GM06990 (cell line): ENCODE results near the gene EP300.

Experiments used
- DNase-seq: peaks from one replicate; pipeline ENCODE4 v3.0.0-alpha.2; 2011; ENCODE audit not compliant: insufficient read length; ENCODE audit errors: extremely low read depth
- H3K27me3 ChIP-seq: replicated peaks from 2 replicates; pipeline ENCODE4 v1.6.0; 2011; ENCODE audit warnings: low read length; ENCODE audit not compliant: control insufficient read depth, insufficient read depth
- H3K36me3 ChIP-seq: 2 replicates; pipeline ENCODE4 v1.5.1; 2011; ENCODE audit warnings: low read length; ENCODE audit not compliant: control insufficient read depth, insufficient read depth
- H3K4me3 ChIP-seq: replicated peaks from 2 replicates; pipeline ENCODE4 v1.5.1; 2011; ENCODE audit warnings: low read depth, mild to moderate bottlenecking, control low read depth, low read length
- TF ChIP-seq, protein P1 (sequence below): IDR thresholded peaks from 2 replicates; pipeline ENCODE4 v1.5.1; 2011; ENCODE audit warnings: low read length, control low read depth, mild to moderate bottlenecking, inconsistent platforms; ENCODE audit not compliant: insufficient read depth, poor library complexity, severe bottlenecking

Gene EP300

GRCh38 chr22:41147722-41148121 is 55.3 kb downstream of the EP300 start:
- no peaks in the 10 kb centered on the region for H3K27me3 ChIP-seq
- no peak for DNase-seq
- TF ChIP-seq, protein P1, sequence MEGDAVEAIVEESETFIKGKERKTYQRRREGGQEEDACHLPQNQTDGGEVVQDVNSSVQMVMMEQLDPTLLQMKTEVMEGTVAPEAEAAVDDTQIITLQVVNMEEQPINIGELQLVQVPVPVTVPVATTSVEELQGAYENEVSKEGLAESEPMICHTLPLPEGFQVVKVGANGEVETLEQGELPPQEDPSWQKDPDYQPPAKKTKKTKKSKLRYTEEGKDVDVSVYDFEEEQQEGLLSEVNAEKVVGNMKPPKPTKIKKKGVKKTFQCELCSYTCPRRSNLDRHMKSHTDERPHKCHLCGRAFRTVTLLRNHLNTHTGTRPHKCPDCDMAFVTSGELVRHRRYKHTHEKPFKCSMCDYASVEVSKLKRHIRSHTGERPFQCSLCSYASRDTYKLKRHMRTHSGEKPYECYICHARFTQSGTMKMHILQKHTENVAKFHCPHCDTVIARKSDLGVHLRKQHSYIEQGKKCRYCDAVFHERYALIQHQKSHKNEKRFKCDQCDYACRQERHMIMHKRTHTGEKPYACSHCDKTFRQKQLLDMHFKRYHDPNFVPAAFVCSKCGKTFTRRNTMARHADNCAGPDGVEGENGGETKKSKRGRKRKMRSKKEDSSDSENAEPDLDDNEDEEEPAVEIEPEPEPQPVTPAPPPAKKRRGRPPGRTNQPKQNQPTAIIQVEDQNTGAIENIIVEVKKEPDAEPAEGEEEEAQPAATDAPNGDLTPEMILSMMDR, result no peak
- no peak overlapping the region for H3K4me3 ChIP-seq
- peaks cover 30% of the 10 kb centered on the region for H3K36me3 ChIP-seq

DNA sequence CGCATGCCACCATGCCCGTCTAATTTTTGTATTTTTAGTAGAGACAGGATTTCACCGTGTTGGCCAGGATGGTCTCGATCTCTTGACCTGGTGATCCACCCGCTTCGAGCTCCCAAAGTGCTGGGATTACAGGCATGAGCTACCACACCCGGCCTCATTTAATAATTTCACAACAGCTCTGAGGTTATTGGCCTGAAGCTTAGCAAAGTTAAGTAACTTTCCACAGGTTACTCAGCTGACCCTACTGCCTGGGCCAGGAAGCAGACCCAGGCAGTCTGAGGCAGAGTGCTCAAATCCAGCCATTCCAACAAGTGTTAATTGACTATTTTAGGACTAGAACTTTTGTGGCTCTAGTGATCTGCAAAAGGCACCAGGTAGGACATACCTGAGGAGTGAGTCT is 60.5 kb downstream of the EP300 start:
- TF ChIP-seq, protein P1, result no peak
- peaks cover 27% of the 10 kb centered on the region for H3K36me3 ChIP-seq
- DNase-seq, result no peak
- no peak overlapping the region for H3K4me3 ChIP-seq
- H3K27me3 ChIP-seq, result no peaks in the 10 kb centered on the region

GRCh38 chr22:41157083-41157482 is 64.7 kb downstream of the EP300 start:
- Histone ChIP-seq H3K27me3 (no peaks in the 10 kb centered on the region), H3K4me3 (no peak overlapping the region), H3K36me3 (peaks cover 24% of the 10 kb centered on the region)
- no peak for DNase-seq
- TF ChIP-seq, protein P1, result no peak

GRCh38 chr22:41169157-41169556 is 76.8 kb downstream of the EP300 start:
- H3K27me3 ChIP-seq, result no peaks in the 10 kb centered on the region
- TF ChIP-seq, protein P1, result no peak

GRCh38 chr22:41171996-41172395 is 79.6 kb downstream of the EP300 start:
- Histone ChIP-seq H3K36me3 (peaks cover 37% of the 10 kb centered on the region), H3K4me3 (no peak overlapping the region), H3K27me3 (no peaks in the 10 kb centered on the region)
- no peak for DNase-seq
- TF ChIP-seq, protein P1, result no peak

More at GRCh38 chr22:41169157-41169556, 76.8 kb downstream of the EP300 start:
- Histone ChIP-seq H3K4me3 (no peak overlapping the region), H3K36me3 (peaks cover 24% of the 10 kb centered on the region)
- no peak for DNase-seq

GRCh38 chr22:41175546-41175945 is 83.2 kb downstream of the EP300 start:
- Histone ChIP-seq H3K4me3 (no peak overlapping the region), H3K27me3 (no peaks in the 10 kb centered on the region), H3K36me3 (peaks cover 44% of the 10 kb centered on the region)
- TF ChIP-seq, protein P1, result no peak
- DNase-seq, result no peak
